Suprapubic skin (tissue), 3 donors: ENCODE measurements around the gene TFRC.

Experiments used
- POLR2A ChIP-seq, 2 donors: fragments of 450-650 bp; IDR thresholded peaks; one replicate each; pipeline ENCODE4 v1.6.1; 2017; ENCODE audit warnings: antibody characterized with exemption in 2 of 2, mild to moderate bottlenecking in 2 of 2, moderate library complexity in 2 of 2
- TF ChIP-seq, protein P1 (sequence below), 2 donors: fragments of 200-600 bp in 1 of 2; fragments of 450-650 bp in 1 of 2; sonication (generic) in 1 of 2; IDR thresholded peaks; one replicate each; pipeline ENCODE4 v1.5.1; 2016 to 2019; ENCODE audit warnings: antibody characterized with exemption in 2 of 2, mild to moderate bottlenecking in 1 of 2, moderate library complexity in 1 of 2

DNA sequence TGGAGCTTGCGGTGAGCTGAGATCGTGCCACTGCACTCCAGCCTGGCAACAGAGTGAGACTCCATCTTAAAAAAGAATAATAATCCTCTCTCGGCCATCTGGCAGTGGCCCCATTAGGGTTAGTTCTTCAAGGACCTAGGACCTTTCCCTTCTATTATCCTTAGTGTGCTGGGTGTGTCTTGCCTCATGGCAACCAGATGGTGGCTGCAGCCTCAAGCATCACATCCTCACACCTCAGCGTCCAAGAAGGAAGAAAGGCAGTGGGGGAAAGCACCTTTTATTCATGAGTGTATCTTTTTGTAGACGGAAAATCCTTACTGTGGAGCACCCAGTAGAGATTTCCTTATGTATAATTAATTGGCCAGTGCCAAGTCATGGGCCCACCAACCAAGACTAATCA is 42.7 kb upstream of the TFRC start:
- TF ChIP-seq POLR2A (IDR thresholded peaks at IDR 0.05) = no peak
- TF ChIP-seq, protein P1, sequence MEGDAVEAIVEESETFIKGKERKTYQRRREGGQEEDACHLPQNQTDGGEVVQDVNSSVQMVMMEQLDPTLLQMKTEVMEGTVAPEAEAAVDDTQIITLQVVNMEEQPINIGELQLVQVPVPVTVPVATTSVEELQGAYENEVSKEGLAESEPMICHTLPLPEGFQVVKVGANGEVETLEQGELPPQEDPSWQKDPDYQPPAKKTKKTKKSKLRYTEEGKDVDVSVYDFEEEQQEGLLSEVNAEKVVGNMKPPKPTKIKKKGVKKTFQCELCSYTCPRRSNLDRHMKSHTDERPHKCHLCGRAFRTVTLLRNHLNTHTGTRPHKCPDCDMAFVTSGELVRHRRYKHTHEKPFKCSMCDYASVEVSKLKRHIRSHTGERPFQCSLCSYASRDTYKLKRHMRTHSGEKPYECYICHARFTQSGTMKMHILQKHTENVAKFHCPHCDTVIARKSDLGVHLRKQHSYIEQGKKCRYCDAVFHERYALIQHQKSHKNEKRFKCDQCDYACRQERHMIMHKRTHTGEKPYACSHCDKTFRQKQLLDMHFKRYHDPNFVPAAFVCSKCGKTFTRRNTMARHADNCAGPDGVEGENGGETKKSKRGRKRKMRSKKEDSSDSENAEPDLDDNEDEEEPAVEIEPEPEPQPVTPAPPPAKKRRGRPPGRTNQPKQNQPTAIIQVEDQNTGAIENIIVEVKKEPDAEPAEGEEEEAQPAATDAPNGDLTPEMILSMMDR (IDR thresholded peaks at IDR 0.05) = no peak
